OCI-M2 (cell line): Measurements from ENCODE around the gene TAGLN.

Experiments
- DNase-seq: peaks from one replicate; lab custom pipeline; 2025; ENCODE audit not compliant: unreplicated experiment; lab: John Stamatoyannopoulos, UW

Gene TAGLN

GRCh38 chr11:117199053-117199915 is at the start of gene TAGLN:
TAGLN (plus strand) TSS chr11:117199370; CDS start chr11:117203014, 3,644 bp downstream.
- no peak for DNase-seq

GRCh38 chr11:117152066-117152465 is 47.1 kb upstream of the TAGLN start:
- no peak for DNase-seq

GRCh38 chr11:117154468-117154867 is 44.7 kb upstream of the TAGLN start:
- no peak for DNase-seq

GRCh38 chr11:117157507-117157906 is 41.7 kb upstream of the TAGLN start:
- no peak for DNase-seq

GRCh38 chr11:117159892-117160291 is 39.3 kb upstream of the TAGLN start:
- DNase-seq, result no peak

GRCh38 chr11:117160826-117161225 is 38.3 kb upstream of the TAGLN start:
- no peak for DNase-seq

- no peak for DNase-seq
These were observed 32.7 kb upstream of the TAGLN start for GRCh38 chr11:117166491-117166890.

- DNase-seq, result no peak
These were observed 29.4 kb upstream of the TAGLN start for GRCh38 chr11:117169736-117170135.

- DNase-seq, result no peak
These were observed 29.0 kb upstream of the TAGLN start for GRCh38 chr11:117170210-117170609.

GRCh38 chr11:117171007-117171403 is 28.2 kb upstream of the TAGLN start:
- DNase-seq, result no peak

GRCh38 chr11:117171404-117172061 is 27.6 kb upstream of the TAGLN start:
- DNase-seq, result no peak

- no peak for DNase-seq
These were observed 26.3 kb upstream of the TAGLN start for GRCh38 chr11:117172724-117173421.

- no peak for DNase-seq
These were observed 24.1 kb upstream of the TAGLN start for GRCh38 chr11:117175104-117175503.

GRCh38 chr11:117175781-117176180 is 23.4 kb upstream of the TAGLN start:
- DNase-seq, result no peak

GRCh38 chr11:117176186-117176585 is 23.0 kb upstream of the TAGLN start:
- no peak for DNase-seq

- no peak for DNase-seq
These were observed 21.5 kb upstream of the TAGLN start for GRCh38 chr11:117177534-117178209.

- DNase-seq, result peak; percentile 29
These were observed 20.7 kb upstream of the TAGLN start, which contains the start of gene SIDT2 for GRCh38 chr11:117178210-117179034. SIDT2 (plus strand) TSS chr11:117178743; CDS start chr11:117179264, 521 bp downstream.

- DNase-seq, result no peak
These were observed 19.8 kb upstream of the TAGLN start for GRCh38 chr11:117179048-117179999.

- DNase-seq, result no peak
These were observed 19.1 kb upstream of the TAGLN start for GRCh38 chr11:117180020-117180419.
